WTC11 (cell line): ENCODE measurements around the gene SLC23A1. TPM values are rescaled to one million over a fixed set of nuclear protein-coding genes. Genes with fewer than 3 reads are reported as not detected.

Experiments
- ATAC-seq: fragments of 200-7000 bp; cut with Tn5 transposase; 2 replicates; pipeline ENCODE4 v1.10.0; 2021; ENCODE audit warnings: mild to moderate bottlenecking, moderate library complexity
- CTCF ChIA-PET: fragments of 300-600 bp; sonication (Branson Sonifier 250); formaldehyde crosslinking; loops from one replicate; lab custom pipeline; 2021; ENCODE audit warnings: antibody characterized with exemption; lab: Charles Lee
- POLR2A ChIA-PET: fragments of 350-600 bp; sonication (Branson Sonifier 250); formaldehyde crosslinking; loops from one replicate; lab custom pipeline; 2021; ENCODE audit warnings: antibody characterized with exemption; lab: Charles Lee
- DNase-seq: peaks from one replicate; pipeline ENCODE4 v3.0.0; 2021; ENCODE audit warnings: low spot score
- H3K27ac Mint-ChIP-seq: 2 replicates; pipeline ENCODE4 v1.8.0; 2021; ENCODE audit warnings: mixed read lengths
- H3K27me3 Mint-ChIP-seq: 2 replicates; pipeline ENCODE4 v1.8.0; 2021; ENCODE audit warnings: low read depth, mild to moderate bottlenecking, moderate library complexity, mixed read lengths
- H3K36me3 Mint-ChIP-seq: 2 replicates; pipeline ENCODE4 v1.8.0; 2021; ENCODE audit warnings: mixed read lengths
- H3K4me1 Mint-ChIP-seq: 2 replicates; pipeline ENCODE4 v1.8.0; 2022; ENCODE audit warnings: mixed read lengths
- H3K4me3 Mint-ChIP-seq: 2 replicates; pipeline ENCODE4 v1.8.0; 2021; ENCODE audit warnings: mild to moderate bottlenecking, moderate library complexity, mixed read lengths
- H3K9me3 Mint-ChIP-seq: 2 replicates; pipeline ENCODE4 v1.8.0; 2021; ENCODE audit warnings: mixed read lengths
- ATF1 ChIP-seq: sonication (generic); formaldehyde crosslinking; IDR thresholded peaks from 2 replicates; pipeline ENCODE4 v1.8.1; 2023; ENCODE audit warnings: mild to moderate bottlenecking, moderate library complexity, missing genetic modification reagents
- CBFB ChIP-seq: sonication (generic); formaldehyde crosslinking; IDR thresholded peaks from 2 replicates; pipeline ENCODE4 v1.8.1; 2022; ENCODE audit warnings: mild to moderate bottlenecking, low read depth, missing genetic modification reagents
- FOXP1 ChIP-seq: sonication (generic); formaldehyde crosslinking; IDR thresholded peaks from 2 replicates; pipeline ENCODE4 v1.8.0; 2022; ENCODE audit warnings: missing genetic modification reagents, mild to moderate bottlenecking, moderate library complexity, borderline replicate concordance
- GTF2I ChIP-seq: fragments of 250-450 bp; sonication (Bioruptor Pico); conservative IDR thresholded peaks from 2 replicates; pipeline ENCODE4 v1.4.0; 2021; ENCODE audit warnings: mild to moderate bottlenecking
- IRF2 ChIP-seq: sonication (generic); formaldehyde crosslinking; IDR thresholded peaks from 2 replicates; pipeline ENCODE4 v1.8.0; 2022; ENCODE audit warnings: low read depth, missing genetic modification reagents, borderline replicate concordance
- JUN ChIP-seq: sonication (generic); formaldehyde crosslinking; IDR thresholded peaks from 2 replicates; pipeline ENCODE4 v1.8.0; 2023; ENCODE audit warnings: mild to moderate bottlenecking, missing genetic modification reagents
- MXD4 ChIP-seq: fragments of 250-450 bp; sonication (Bioruptor Pico); IDR thresholded peaks from 2 replicates; pipeline ENCODE4 v1.8.0; 2021; ENCODE audit warnings: mild to moderate bottlenecking, moderate library complexity, borderline replicate concordance
- OVOL2 ChIP-seq: fragments of 250-450 bp; sonication (Bioruptor Pico); IDR thresholded peaks from 2 replicates; pipeline ENCODE4 v1.9.0; 2021; ENCODE audit warnings: mild to moderate bottlenecking, borderline replicate concordance
- SMAD4 ChIP-seq: sonication (generic); formaldehyde crosslinking; IDR thresholded peaks from 2 replicates; pipeline ENCODE4 v1.8.0; 2022; ENCODE audit warnings: mild to moderate bottlenecking, missing genetic modification reagents
- SOX15 ChIP-seq: fragments of 250-450 bp; sonication (Bioruptor Pico); IDR thresholded peaks from 2 replicates; pipeline ENCODE4 v1.9.0; 2021; ENCODE audit warnings: mild to moderate bottlenecking
- TEAD1 ChIP-seq: sonication (generic); formaldehyde crosslinking; IDR thresholded peaks from 2 replicates; pipeline ENCODE4 v1.8.0; 2022; ENCODE audit warnings: mild to moderate bottlenecking, missing genetic modification reagents
- ZNF232 ChIP-seq: sonication (generic); formaldehyde crosslinking; IDR thresholded peaks from 2 replicates; pipeline ENCODE4 v1.8.0; 2022; ENCODE audit warnings: mild to moderate bottlenecking, missing genetic modification reagents
- total RNA-seq: library from RNA; stranded (reverse); gene quantifications from 3 replicates; pipeline ENCODE4 v1.2.3, GENCODE V29; 2021
- TF ChIP-seq, protein P1 (sequence below): sonication (generic); formaldehyde crosslinking; IDR thresholded peaks from 2 replicates; pipeline ENCODE4 v1.8.1; 2022; ENCODE audit warnings: mild to moderate bottlenecking, missing genetic modification reagents, moderate library complexity, borderline replicate concordance
- TF ChIP-seq, protein P2 (sequence below): sonication (generic); formaldehyde crosslinking; IDR thresholded peaks from 2 replicates; pipeline ENCODE4 v1.8.0; 2022; ENCODE audit warnings: mild to moderate bottlenecking, missing genetic modification reagents
- TF ChIP-seq, protein P3 (sequence below): sonication (generic); formaldehyde crosslinking; IDR thresholded peaks from 2 replicates; pipeline ENCODE4 v1.8.0; 2023; ENCODE audit warnings: missing genetic modification reagents, mild to moderate bottlenecking, borderline replicate concordance
- TF ChIP-seq, protein P4 (sequence below): fragments of 250-450 bp; sonication (Bioruptor Pico); IDR thresholded peaks from 2 replicates; pipeline ENCODE4 v1.9.0; 2021; ENCODE audit warnings: moderate library complexity, mild to moderate bottlenecking, inconsistent platforms, borderline replicate concordance
- TF ChIP-seq, protein P5 (sequence below): fragments of 250-450 bp; sonication (Bioruptor Pico); IDR thresholded peaks from 2 replicates; pipeline ENCODE4 v1.8.0; 2021; ENCODE audit warnings: mild to moderate bottlenecking

Gene SLC23A1
- total RNA-seq, 1 experiment from 2014 or later: not detected

DNA sequence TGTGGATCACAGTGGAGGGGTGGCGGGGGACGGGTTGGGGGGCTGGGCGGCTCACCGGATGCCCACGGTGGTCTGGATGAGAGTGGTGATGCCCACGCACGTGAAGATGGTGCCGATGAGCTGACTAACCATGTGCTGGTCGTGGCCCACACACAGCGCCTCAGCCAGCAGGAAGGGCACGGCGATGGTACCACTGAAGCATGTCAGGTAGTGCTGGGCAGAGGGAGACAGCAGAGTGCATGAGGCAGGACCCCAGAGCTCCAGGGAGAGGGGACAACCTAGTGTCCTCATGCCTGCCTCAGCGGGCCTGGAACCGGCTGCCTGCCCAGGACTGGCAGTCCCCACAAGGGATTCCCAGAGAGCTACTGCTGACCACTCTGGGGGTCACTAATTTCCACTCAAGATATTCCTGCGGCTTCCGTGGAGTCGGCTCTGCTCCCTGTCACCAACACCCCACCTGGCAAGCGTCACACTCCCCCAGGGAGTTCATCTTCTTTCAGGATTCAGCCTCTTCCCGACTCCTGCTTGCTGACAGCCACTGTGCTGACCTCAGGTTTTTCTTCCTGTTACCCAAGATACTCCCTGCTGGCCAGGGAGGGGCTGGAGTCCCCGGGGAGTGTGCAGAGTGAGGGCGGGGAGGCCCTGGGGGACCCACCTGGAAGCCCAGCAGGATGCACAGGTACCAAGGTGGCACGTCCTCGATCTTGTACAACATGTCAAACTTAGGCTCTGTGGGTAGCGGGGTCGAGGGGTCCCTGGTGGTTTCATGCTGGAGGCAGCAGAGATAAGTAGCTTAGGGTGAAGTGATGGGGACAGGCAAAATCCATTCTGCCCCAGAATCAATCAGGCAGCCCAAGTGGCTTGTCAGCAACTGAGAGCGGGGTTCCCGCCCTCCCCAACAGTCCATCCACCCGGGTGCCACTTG lies 998 bp downstream of the SLC23A1 start:
- H3K4me1 Mint-ChIP-seq: peaks cover 15% of the 10 kb centered on the region
- DNase-seq (no peak), ATAC-seq (no peak)
- no peaks in the 10 kb centered on the region for H3K36me3 Mint-ChIP-seq
- H3K27me3 Mint-ChIP-seq: peaks cover 8% of the 10 kb centered on the region; the same call in 1 of the 2 replicates
- TF ChIP-seq SOX15 (no peak), ATF1 (CRISPR knock-in tag) (no peak), FOXP1 (CRISPR knock-in tag) (no peak), GTF2I (CRISPR knock-in tag) (no peak), ZNF232 (CRISPR knock-in tag) (no peak), JUN (CRISPR knock-in tag) (no peak), OVOL2 (CRISPR knock-in tag) (no peak), IRF2 (CRISPR knock-in tag) (no peak), SMAD4 (no peak), MXD4 (CRISPR knock-in tag) (no peak), CBFB (CRISPR knock-in tag) (no peak), TEAD1 (CRISPR knock-in tag) (no peak)
- TF ChIP-seq, protein P1, sequence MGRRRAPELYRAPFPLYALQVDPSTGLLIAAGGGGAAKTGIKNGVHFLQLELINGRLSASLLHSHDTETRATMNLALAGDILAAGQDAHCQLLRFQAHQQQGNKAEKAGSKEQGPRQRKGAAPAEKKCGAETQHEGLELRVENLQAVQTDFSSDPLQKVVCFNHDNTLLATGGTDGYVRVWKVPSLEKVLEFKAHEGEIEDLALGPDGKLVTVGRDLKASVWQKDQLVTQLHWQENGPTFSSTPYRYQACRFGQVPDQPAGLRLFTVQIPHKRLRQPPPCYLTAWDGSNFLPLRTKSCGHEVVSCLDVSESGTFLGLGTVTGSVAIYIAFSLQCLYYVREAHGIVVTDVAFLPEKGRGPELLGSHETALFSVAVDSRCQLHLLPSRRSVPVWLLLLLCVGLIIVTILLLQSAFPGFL (CRISPR knock-in tag): no peak
- TF ChIP-seq, protein P2, sequence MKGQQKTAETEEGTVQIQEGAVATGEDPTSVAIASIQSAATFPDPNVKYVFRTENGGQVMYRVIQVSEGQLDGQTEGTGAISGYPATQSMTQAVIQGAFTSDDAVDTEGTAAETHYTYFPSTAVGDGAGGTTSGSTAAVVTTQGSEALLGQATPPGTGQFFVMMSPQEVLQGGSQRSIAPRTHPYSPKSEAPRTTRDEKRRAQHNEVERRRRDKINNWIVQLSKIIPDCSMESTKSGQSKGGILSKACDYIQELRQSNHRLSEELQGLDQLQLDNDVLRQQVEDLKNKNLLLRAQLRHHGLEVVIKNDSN: no peak
- TF ChIP-seq, protein P3, sequence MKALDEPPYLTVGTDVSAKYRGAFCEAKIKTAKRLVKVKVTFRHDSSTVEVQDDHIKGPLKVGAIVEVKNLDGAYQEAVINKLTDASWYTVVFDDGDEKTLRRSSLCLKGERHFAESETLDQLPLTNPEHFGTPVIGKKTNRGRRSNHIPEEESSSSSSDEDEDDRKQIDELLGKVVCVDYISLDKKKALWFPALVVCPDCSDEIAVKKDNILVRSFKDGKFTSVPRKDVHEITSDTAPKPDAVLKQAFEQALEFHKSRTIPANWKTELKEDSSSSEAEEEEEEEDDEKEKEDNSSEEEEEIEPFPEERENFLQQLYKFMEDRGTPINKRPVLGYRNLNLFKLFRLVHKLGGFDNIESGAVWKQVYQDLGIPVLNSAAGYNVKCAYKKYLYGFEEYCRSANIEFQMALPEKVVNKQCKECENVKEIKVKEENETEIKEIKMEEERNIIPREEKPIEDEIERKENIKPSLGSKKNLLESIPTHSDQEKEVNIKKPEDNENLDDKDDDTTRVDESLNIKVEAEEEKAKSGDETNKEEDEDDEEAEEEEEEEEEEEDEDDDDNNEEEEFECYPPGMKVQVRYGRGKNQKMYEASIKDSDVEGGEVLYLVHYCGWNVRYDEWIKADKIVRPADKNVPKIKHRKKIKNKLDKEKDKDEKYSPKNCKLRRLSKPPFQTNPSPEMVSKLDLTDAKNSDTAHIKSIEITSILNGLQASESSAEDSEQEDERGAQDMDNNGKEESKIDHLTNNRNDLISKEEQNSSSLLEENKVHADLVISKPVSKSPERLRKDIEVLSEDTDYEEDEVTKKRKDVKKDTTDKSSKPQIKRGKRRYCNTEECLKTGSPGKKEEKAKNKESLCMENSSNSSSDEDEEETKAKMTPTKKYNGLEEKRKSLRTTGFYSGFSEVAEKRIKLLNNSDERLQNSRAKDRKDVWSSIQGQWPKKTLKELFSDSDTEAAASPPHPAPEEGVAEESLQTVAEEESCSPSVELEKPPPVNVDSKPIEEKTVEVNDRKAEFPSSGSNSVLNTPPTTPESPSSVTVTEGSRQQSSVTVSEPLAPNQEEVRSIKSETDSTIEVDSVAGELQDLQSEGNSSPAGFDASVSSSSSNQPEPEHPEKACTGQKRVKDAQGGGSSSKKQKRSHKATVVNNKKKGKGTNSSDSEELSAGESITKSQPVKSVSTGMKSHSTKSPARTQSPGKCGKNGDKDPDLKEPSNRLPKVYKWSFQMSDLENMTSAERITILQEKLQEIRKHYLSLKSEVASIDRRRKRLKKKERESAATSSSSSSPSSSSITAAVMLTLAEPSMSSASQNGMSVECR (CRISPR knock-in tag): no peak
- TF ChIP-seq, protein P4, sequence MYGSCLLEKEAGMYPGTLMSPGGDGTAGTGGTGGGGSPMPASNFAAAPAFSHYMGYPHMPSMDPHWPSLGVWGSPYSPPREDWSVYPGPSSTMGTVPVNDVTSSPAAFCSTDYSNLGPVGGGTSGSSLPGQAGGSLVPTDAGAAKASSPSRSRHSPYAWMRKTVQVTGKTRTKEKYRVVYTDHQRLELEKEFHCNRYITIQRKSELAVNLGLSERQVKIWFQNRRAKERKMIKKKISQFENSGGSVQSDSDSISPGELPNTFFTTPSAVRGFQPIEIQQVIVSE (CRISPR knock-in tag): no peak
- TF ChIP-seq, protein P5, sequence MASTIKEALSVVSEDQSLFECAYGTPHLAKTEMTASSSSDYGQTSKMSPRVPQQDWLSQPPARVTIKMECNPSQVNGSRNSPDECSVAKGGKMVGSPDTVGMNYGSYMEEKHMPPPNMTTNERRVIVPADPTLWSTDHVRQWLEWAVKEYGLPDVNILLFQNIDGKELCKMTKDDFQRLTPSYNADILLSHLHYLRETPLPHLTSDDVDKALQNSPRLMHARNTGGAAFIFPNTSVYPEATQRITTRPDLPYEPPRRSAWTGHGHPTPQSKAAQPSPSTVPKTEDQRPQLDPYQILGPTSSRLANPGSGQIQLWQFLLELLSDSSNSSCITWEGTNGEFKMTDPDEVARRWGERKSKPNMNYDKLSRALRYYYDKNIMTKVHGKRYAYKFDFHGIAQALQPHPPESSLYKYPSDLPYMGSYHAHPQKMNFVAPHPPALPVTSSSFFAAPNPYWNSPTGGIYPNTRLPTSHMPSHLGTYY (CRISPR knock-in tag): no peak
- ChIA-PET POLR2A (no interaction called here), CTCF (interaction anchor here (0.7 to 0.8 kb wide), 2 partner anchors 10 to 39 kb away, joined by 3 to 6 read pairs (median 4); no protein-coding TSS in a partner anchor)
- no peak overlapping the region for H3K27ac Mint-ChIP-seq
- H3K9me3 Mint-ChIP-seq: no peaks in the 10 kb centered on the region
- H3K4me3 Mint-ChIP-seq: no peak overlapping the region
